ENCODE data around the gene ARL3.

Gene ARL3

GRCh38 chr10:102642736-102643335, 71.4 kb downstream of the ARL3 start:
- H3K27me3 ChIP-seq (ENCODE audit: control insufficient read depth, insufficient read depth, low read length): no peaks in the 10 kb centered on the region
- H3K4me3 ChIP-seq (ENCODE audit: low read length): peak overlapping the region; percentile 86
- peak overlapping the region; percentile 92 for H3K27ac ChIP-seq (ENCODE audit: low read depth, low read length)
- no peaks in the 10 kb centered on the region for H3K36me3 ChIP-seq (ENCODE audit: control insufficient read depth, insufficient read depth, low read length)
- H3K4me1 ChIP-seq (ENCODE audit: control insufficient read depth, insufficient read depth, low read length): peaks cover 9% of the 10 kb centered on the region
- H3K9ac ChIP-seq (ENCODE audit: low read length): peak overlapping the region; percentile 73

GRCh38 chr10:102641880-102642735, 72.1 kb downstream of the ARL3 start:
- no peaks in the 10 kb centered on the region for H3K27me3 ChIP-seq (ENCODE audit: control insufficient read depth, insufficient read depth, low read length)

GRCh38 chr10:102641402-102641801, 72.8 kb downstream of the ARL3 start:
- peak overlapping the region; percentile 92 for H3K27ac ChIP-seq (ENCODE audit: low read depth, low read length)
- no peaks in the 10 kb centered on the region for H3K4me1 ChIP-seq (ENCODE audit: control insufficient read depth, insufficient read depth, low read length)
- peak overlapping the region; percentile 75 for H3K4me3 ChIP-seq (ENCODE audit: low read length)
- H3K36me3 ChIP-seq (ENCODE audit: control insufficient read depth, insufficient read depth, low read length): no peaks in the 10 kb centered on the region
- no peaks in the 10 kb centered on the region for H3K27me3 ChIP-seq (ENCODE audit: control insufficient read depth, insufficient read depth, low read length)
- H3K9ac ChIP-seq (ENCODE audit: low read length): no peak overlapping the region

More at GRCh38 chr10:102641880-102642735, 72.1 kb downstream of the ARL3 start:
- H3K4me3 ChIP-seq (ENCODE audit: low read length): peak overlapping the region; percentile 86
- H3K27ac ChIP-seq (ENCODE audit: low read depth, low read length): peak overlapping the region; percentile 92
- H3K4me1 ChIP-seq (ENCODE audit: control insufficient read depth, insufficient read depth, low read length): peaks cover 3% of the 10 kb centered on the region
- no peaks in the 10 kb centered on the region for H3K36me3 ChIP-seq (ENCODE audit: control insufficient read depth, insufficient read depth, low read length)
- H3K9ac ChIP-seq (ENCODE audit: low read length): peak overlapping the region; percentile 73

- Histone ChIP-seq H3K36me3 (ENCODE audit: control insufficient read depth, insufficient read depth, low read length) (no peaks in the 10 kb centered on the region), H3K27me3 (ENCODE audit: control insufficient read depth, insufficient read depth, low read length) (no peaks in the 10 kb centered on the region), H3K4me1 (ENCODE audit: control insufficient read depth, insufficient read depth, low read length) (peaks cover 3% of the 10 kb centered on the region), H3K9ac (ENCODE audit: low read length) (no peak overlapping the region), H3K27ac (ENCODE audit: low read depth, low read length) (no peak overlapping the region), H3K4me3 (ENCODE audit: low read length) (no peak overlapping the region)
These were observed 74.7 kb downstream of the ARL3 start for GRCh38 chr10:102639537-102639936.

- peak overlapping the region; percentile 19 for H3K27ac ChIP-seq (ENCODE audit: low read depth, low read length)
- H3K9ac ChIP-seq (ENCODE audit: low read length): no peak overlapping the region
- H3K36me3 ChIP-seq (ENCODE audit: control insufficient read depth, insufficient read depth, low read length): no peaks in the 10 kb centered on the region
- no peak overlapping the region for H3K4me3 ChIP-seq (ENCODE audit: low read length)
- H3K27me3 ChIP-seq (ENCODE audit: control insufficient read depth, insufficient read depth, low read length): no peaks in the 10 kb centered on the region
- H3K4me1 ChIP-seq (ENCODE audit: control insufficient read depth, insufficient read depth, low read length): peaks cover 21% of the 10 kb centered on the region
These were observed 78.8 kb downstream of the ARL3 start for GRCh38 chr10:102635377-102635776.

GRCh38 chr10:102634686-102635085, 79.5 kb downstream of the ARL3 start:
- no peak overlapping the region for H3K4me3 ChIP-seq (ENCODE audit: low read length)
- peaks cover 28% of the 10 kb centered on the region for H3K4me1 ChIP-seq (ENCODE audit: control insufficient read depth, insufficient read depth, low read length)
- H3K9ac ChIP-seq (ENCODE audit: low read length): no peak overlapping the region
- H3K27me3 ChIP-seq (ENCODE audit: control insufficient read depth, insufficient read depth, low read length): no peaks in the 10 kb centered on the region
- H3K36me3 ChIP-seq (ENCODE audit: control insufficient read depth, insufficient read depth, low read length): no peaks in the 10 kb centered on the region
- H3K27ac ChIP-seq (ENCODE audit: low read depth, low read length): peak overlapping the region; percentile 39

- Histone ChIP-seq H3K4me3 (ENCODE audit: low read length) (no peak overlapping the region), H3K9ac (ENCODE audit: low read length) (peak overlapping the region; percentile 10), H3K36me3 (ENCODE audit: control insufficient read depth, insufficient read depth, low read length) (no peaks in the 10 kb centered on the region), H3K4me1 (ENCODE audit: control insufficient read depth, insufficient read depth, low read length) (peaks cover 29% of the 10 kb centered on the region), H3K27ac (ENCODE audit: low read depth, low read length) (peak overlapping the region; percentile 83), H3K27me3 (ENCODE audit: control insufficient read depth, insufficient read depth, low read length) (no peaks in the 10 kb centered on the region)
These were observed 80.3 kb downstream of the ARL3 start for GRCh38 chr10:102633848-102634247.

GRCh38 chr10:102633287-102633686, 80.9 kb downstream of the ARL3 start:
- no peak overlapping the region for H3K9ac ChIP-seq (ENCODE audit: low read length)
- peak overlapping the region; percentile 83 for H3K27ac ChIP-seq (ENCODE audit: low read depth, low read length)
- H3K4me3 ChIP-seq (ENCODE audit: low read length): no peak overlapping the region
- H3K27me3 ChIP-seq (ENCODE audit: control insufficient read depth, insufficient read depth, low read length): no peaks in the 10 kb centered on the region
- H3K4me1 ChIP-seq (ENCODE audit: control insufficient read depth, insufficient read depth, low read length): peaks cover 33% of the 10 kb centered on the region
- H3K36me3 ChIP-seq (ENCODE audit: control insufficient read depth, insufficient read depth, low read length): no peaks in the 10 kb centered on the region

- H3K9ac ChIP-seq (ENCODE audit: low read length): no peak overlapping the region
- peak overlapping the region; percentile 83 for H3K27ac ChIP-seq (ENCODE audit: low read depth, low read length)
- no peak overlapping the region for H3K4me3 ChIP-seq (ENCODE audit: low read length)
- H3K27me3 ChIP-seq (ENCODE audit: control insufficient read depth, insufficient read depth, low read length): no peaks in the 10 kb centered on the region
- peaks cover 40% of the 10 kb centered on the region for H3K4me1 ChIP-seq (ENCODE audit: control insufficient read depth, insufficient read depth, low read length)
- H3K36me3 ChIP-seq (ENCODE audit: control insufficient read depth, insufficient read depth, low read length): no peaks in the 10 kb centered on the region
These were observed 81.6 kb downstream of the ARL3 start for GRCh38 chr10:102632394-102633111.

GRCh38 chr10:102631525-102632393, 82.4 kb downstream of the ARL3 start:
- no peak overlapping the region for H3K4me3 ChIP-seq (ENCODE audit: low read length)
- H3K27me3 ChIP-seq (ENCODE audit: control insufficient read depth, insufficient read depth, low read length): no peaks in the 10 kb centered on the region
- peak overlapping the region; percentile 83 for H3K27ac ChIP-seq (ENCODE audit: low read depth, low read length)
- peaks cover 48% of the 10 kb centered on the region for H3K4me1 ChIP-seq (ENCODE audit: control insufficient read depth, insufficient read depth, low read length)
- no peak overlapping the region for H3K9ac ChIP-seq (ENCODE audit: low read length)
- H3K36me3 ChIP-seq (ENCODE audit: control insufficient read depth, insufficient read depth, low read length): no peaks in the 10 kb centered on the region

- peaks cover 54% of the 10 kb centered on the region for H3K4me1 ChIP-seq (ENCODE audit: control insufficient read depth, insufficient read depth, low read length)
- no peak overlapping the region for H3K4me3 ChIP-seq (ENCODE audit: low read length)
- no peaks in the 10 kb centered on the region for H3K27me3 ChIP-seq (ENCODE audit: control insufficient read depth, insufficient read depth, low read length)
- H3K36me3 ChIP-seq (ENCODE audit: control insufficient read depth, insufficient read depth, low read length): no peaks in the 10 kb centered on the region
- H3K9ac ChIP-seq (ENCODE audit: low read length): no peak overlapping the region
- peak overlapping the region; percentile 57 for H3K27ac ChIP-seq (ENCODE audit: low read depth, low read length)
These were observed 83.5 kb downstream of the ARL3 start for GRCh38 chr10:102630663-102631062.
